Islet of Langerhans (tissue), 1 donor: ENCODE data around the gene SHBG.
"Not testable (repeated sequence)": the region's sequence is repeated elsewhere in the genome, so short reads cannot be mapped to it uniquely, and the experiment has no call there.

ENCODE experiments used
- FAIRE-seq: peaks from one replicate; lab custom pipeline; 2011; peaks lifted over from hg19 to GRCh38; lab: Jason Lieb, UNC

Gene SHBG

GRCh38 chr17:7629939-7630571 lies at the start of gene SHBG:
Gene SHBG, plus strand, starts transcription at chr17:7630135. Its CDS starts 38 bp downstream, at chr17:7630173.
- FAIRE-seq, result no peak

- no peak for FAIRE-seq
Measured at GRCh38 chr17:7580604-7581575, 49.0 kb upstream of the SHBG start.

DNA sequence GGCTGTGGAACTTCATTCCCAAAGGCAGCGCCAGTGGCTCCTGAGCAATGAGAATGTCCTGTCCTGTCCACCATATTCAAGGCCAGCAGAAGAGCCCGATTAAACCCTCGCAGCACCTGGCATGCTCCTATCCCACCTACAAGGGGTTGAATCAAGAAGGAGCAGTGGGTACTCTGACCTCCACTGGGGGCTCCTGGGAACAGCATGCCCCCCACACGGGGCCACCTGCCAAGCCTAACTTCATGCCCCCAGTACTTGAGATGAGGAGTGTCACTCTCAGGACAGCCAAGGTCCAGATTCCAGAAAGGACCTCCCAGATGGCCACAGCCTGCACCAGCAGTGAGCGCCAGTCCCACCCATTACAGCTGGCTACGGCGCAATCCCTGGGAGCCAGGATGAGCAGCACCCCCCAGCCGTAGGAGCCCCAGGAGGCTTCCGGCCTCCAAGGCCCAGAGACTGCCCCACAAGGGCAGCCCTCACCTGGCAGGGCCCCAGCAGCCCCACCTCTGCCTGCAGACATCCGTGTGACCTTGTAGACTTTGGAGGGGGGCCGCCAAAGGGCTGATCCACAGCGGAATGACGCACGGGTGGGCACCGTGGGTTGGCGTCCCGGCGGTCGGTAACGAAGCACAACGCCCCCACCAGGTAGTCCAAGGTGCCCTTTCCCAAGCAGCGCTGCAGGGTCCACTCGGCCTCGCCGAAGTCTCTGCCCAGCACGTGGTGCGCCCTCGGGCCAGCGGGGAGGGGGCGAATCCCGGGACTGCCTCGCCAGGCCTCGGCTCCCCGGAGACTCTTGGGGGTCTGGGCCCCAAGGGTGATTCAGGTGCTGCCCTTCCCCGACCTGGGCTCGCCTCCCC lies 47.3 kb upstream of the SHBG start:
- FAIRE-seq, result no peak

- peak; percentile 43 for FAIRE-seq
Measured at GRCh38 chr17:7583253-7584109, 46.5 kb upstream of the SHBG start, which contains the start of gene MPDU1. Gene MPDU1, plus strand, starts transcription at chr17:7583852. Its CDS starts 11 bp downstream, at chr17:7583863.

GRCh38 chr17:7586673-7587419 lies 43.1 kb upstream of the SHBG start:
- no peak for FAIRE-seq

- FAIRE-seq, result no peak
Measured at GRCh38 chr17:7587420-7588151, 42.3 kb upstream of the SHBG start.

- FAIRE-seq, result no peak
Measured at GRCh38 chr17:7588553-7589203, 41.3 kb upstream of the SHBG start.

DNA sequence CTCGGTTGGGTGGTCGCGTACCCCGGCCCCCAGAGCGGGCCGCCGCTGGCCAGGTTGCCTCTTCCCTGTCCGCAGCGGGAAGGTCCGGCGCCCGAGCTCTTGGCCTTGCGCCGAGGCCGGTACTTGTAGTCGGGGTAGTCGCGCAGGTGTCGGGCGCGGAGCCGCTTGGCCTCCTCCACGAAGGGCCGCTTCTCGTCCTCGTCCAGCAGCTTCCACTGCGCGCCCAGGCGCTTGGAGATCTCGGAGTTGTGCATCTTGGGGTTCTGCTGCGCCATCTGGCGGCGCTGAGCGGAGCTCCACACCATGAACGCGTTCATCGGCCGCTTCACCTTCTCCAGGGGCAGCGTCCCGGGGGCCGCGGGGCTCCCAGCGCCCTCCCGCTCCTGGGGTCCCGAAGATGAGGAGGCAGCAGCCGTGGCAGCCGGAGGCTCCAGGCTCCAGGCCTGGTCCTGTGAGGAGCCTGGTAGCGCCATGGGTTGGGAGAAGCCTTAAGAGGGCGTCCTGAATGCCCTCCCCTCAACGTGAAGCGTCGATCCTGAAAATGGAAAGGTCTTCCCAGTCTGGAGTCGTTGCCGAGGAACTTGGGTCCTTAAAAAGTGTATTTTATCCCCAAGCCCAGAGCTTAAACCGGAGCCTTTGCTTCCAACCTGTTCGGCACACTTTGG lies 40.6 kb upstream of the SHBG start:
- no peak for FAIRE-seq

- FAIRE-seq, result no peak
Measured at GRCh38 chr17:7589891-7590691, 39.8 kb upstream of the SHBG start, which contains the start of gene SOX15. Gene SOX15, minus strand, starts transcription at chr17:7590094. Its CDS starts 418 bp downstream, at chr17:7589676.

DNA sequence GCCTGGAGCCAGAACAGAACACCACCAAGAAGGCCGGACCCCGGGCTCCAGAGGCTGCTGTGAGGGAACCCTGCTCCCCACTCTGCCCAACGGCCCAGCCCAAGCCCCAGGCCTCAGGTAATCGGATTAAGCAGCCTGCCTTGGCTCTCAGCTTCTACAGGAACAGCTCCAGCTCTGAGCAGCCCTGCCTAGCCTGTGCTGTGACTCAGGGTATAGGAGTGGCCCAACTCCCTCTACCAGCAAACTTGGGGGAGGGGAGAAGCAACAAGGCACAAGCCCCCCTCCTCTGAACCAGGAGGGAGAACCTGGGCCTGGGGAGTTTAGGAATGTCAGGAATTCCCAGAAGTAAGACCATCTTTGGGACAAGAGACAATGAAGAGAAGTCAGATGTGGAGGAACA lies 39.2 kb upstream of the SHBG start:
- FAIRE-seq, result no peak

DNA sequence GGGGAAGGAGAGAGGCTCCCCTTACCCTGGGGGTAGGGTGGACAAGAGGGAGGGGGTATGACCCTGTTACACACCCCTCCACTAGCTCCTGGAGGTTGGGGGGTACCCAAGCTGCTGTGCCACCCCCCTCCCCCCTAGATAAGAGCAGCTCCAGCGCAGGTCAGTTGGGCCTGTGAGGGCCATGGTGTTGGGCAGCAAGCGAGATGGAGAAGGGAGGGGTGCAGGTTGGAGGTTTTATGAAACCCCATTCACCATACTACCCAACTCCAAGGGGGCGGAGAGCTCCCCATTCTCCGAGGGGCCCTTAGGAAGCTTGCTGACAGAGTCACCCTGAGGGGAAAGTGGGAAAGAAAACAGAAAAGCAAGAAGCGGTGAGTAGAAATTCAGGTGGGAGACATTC lies 38.3 kb upstream of the SHBG start:
- FAIRE-seq, result no peak

GRCh38 chr17:7592422-7593021 lies 37.4 kb upstream of the SHBG start:
- FAIRE-seq, result no peak

DNA sequence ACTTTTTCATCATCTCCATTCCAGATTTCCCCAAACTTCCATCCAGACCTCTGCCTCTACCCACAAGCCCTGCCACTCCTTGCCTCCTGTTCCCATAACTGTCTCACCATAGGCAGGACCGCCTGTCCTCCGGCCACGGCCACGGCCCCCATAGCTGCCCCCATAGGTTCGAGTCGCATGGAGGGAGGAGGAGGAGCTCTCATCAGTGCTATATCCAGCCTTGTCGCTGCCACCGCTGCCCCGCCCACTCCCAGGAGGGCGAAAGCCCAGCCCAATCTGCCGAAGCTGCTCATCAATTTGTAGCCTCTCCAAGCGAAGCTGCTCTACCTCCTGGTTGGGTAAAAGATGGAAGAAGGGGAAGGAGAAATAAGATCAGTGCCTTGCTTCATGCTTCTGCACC lies 36.6 kb upstream of the SHBG start:
- no peak for FAIRE-seq

- FAIRE-seq, result not testable (repeated sequence)
Measured at GRCh38 chr17:7597561-7597960, 32.4 kb upstream of the SHBG start.

GRCh38 chr17:7606280-7606679 lies 23.7 kb upstream of the SHBG start:
- no peak for FAIRE-seq

- FAIRE-seq, result no peak
Measured at GRCh38 chr17:7610641-7611040, 19.3 kb upstream of the SHBG start.

DNA sequence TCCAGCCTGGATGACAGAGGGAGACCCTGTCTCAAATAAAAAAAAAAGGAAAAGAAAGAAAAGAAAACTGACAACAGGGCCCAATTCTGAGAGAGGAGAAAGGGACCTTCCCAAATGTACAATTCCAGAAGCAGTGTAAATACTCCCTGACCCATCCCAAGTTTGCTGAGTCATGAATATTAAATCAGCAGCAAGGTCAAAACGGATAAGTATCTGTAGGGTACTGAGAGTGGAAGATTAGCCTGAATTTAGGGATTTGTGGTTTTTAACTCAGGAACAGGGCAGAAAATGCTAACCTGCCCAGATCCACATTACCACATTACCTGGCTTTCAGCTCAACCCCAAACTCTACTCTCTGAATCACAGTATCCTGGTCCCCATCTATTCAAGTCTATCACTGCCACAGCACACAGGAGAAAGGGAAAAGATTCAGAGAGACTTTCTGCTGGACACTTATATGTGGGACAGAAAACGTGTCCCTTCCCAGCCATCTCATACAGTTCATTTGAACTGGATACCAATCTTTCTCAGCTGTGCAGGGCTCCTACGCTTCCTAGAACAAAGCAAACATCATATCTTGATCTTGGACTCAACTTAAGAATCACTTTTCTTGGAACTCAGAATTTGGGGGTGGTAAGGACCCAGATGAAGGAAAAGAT lies 18.2 kb upstream of the SHBG start:
- no peak for FAIRE-seq
